Skeletal muscle cell (primary cell): Measurements from ENCODE around the gene RSF1.
A peak's percentile ranks its signal among the peaks of the same experiment; 100 is the strongest.
"Not testable (repeated sequence)": the region's sequence is repeated elsewhere in the genome, so short reads cannot be mapped to it uniquely, and the experiment has no call there.

ENCODE experiments used
- DNase-seq: peaks from one replicate; pipeline ENCODE4 v3.0.0-alpha.2; 2010; ENCODE audit warnings: low read depth
- H3K4me3 ChIP-seq: 2 replicates; pipeline ENCODE4 v1.5.1; 2011; ENCODE audit warnings: low read depth, mild to moderate bottlenecking, control low read depth, low read length, moderate library complexity

RSF1 gene

GRCh38 chr11:77650123-77650522, 170.4 kb downstream of the RSF1 start:
- H3K4me3 ChIP-seq: no peak overlapping the region
- DNase-seq: no peak

- no peak for DNase-seq
- no peak overlapping the region for H3K4me3 ChIP-seq
These were observed 172.7 kb downstream of the RSF1 start for GRCh38 chr11:77647654-77648305.

- DNase-seq: no peak
- H3K4me3 ChIP-seq: no peak overlapping the region
These were observed 175.6 kb downstream of the RSF1 start for GRCh38 chr11:77644887-77645286.

GRCh38 chr11:77642228-77642627, 178.3 kb downstream of the RSF1 start:
- H3K4me3 ChIP-seq: no peak overlapping the region
- no peak for DNase-seq

GRCh38 chr11:77637345-77638165, 183.0 kb downstream of the RSF1 start, which contains the start of gene CLNS1A:
CLNS1A (minus strand) TSS chr11:77637794; CDS start chr11:77637714, 80 bp downstream.
- peak within 1 kb of the TSS; percentile 68 for H3K4me3 ChIP-seq
- peak; percentile 77 for DNase-seq

GRCh38 chr11:77636731-77637344, 183.7 kb downstream of the RSF1 start:
- H3K4me3 ChIP-seq: peak overlapping the region; percentile 68
- DNase-seq: no peak

GRCh38 chr11:77633926-77634325, 186.6 kb downstream of the RSF1 start:
- not testable (repeated sequence) for H3K4me3 ChIP-seq

GRCh38 chr11:77630157-77630710, 190.3 kb downstream of the RSF1 start:
- no peak for DNase-seq
- H3K4me3 ChIP-seq: no peak overlapping the region

More at GRCh38 chr11:77633926-77634325, 186.6 kb downstream of the RSF1 start:
- not testable (repeated sequence) for DNase-seq

- H3K4me3 ChIP-seq: no peak overlapping the region
- no peak for DNase-seq
These were observed 200.8 kb downstream of the RSF1 start for GRCh38 chr11:77619576-77620198.

- no peak for DNase-seq
These were observed 202.6 kb downstream of the RSF1 start for GRCh38 chr11:77617892-77618291.

GRCh38 chr11:77611921-77612320, 208.6 kb downstream of the RSF1 start:
- DNase-seq: no peak
- H3K4me3 ChIP-seq: no peak overlapping the region

More at GRCh38 chr11:77617892-77618291, 202.6 kb downstream of the RSF1 start:
- H3K4me3 ChIP-seq: no peak overlapping the region
